ENCODE results near the gene MARCOL.

The MARCOL gene, protein sequence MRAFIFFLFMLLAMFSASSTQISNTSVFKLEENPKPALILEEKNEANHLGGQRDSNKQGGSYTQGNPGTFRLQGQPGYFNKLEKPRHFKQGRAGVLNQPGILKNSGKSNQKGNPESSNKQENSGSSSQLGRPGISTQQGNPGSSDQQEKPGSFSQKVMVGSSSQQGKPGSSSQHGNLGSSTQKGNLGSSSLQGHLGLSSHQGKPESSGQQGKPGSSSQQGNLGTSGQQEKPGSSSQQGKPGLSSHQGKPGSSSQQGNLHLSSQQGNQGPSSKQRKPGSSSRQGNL

DNA sequence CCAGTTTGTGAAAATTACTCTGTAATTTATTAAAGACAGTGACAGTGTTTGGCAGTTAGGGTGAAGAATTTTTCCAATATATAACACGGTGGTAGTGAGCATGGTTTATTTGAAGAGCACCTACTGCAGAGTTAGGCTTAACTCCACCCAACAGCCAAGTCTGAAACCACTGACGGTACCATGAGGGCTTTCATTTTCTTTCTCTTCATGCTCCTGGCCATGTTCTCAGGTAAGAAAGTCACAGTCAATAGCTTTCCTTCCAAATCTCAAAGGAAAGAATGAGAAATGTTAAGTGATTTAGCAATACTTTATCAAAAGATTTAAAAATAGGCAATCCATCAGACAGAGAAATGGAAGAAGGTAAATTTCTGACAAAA, at the start of gene MARCOL:
Gene MARCOL, plus strand, starts transcription at position 108 of the 377 bp plus-strand sequence. Its CDS starts 73 bp downstream, at position 181.
- no peak for DNase-seq

DNA sequence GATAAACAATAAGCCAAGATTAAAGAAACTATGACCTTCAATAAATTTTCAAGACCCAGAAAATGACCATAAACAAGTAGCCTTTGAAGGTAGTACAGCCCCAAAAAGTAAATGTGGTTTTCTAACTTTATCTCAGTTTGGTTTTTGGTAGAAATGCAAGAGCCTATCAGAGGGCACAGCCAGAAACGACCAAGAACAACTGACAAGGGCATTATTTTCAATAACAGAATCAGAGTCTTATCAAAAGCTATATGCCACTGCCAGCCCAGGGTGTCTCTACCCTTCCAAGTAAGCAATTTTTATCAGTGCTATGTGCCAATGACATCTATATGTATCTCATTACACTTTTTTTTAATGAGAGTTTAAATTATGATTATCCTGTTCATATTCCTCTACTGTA, 47.3 kb upstream of the MARCOL start:
- DNase-seq: peak; percentile 51

DNA sequence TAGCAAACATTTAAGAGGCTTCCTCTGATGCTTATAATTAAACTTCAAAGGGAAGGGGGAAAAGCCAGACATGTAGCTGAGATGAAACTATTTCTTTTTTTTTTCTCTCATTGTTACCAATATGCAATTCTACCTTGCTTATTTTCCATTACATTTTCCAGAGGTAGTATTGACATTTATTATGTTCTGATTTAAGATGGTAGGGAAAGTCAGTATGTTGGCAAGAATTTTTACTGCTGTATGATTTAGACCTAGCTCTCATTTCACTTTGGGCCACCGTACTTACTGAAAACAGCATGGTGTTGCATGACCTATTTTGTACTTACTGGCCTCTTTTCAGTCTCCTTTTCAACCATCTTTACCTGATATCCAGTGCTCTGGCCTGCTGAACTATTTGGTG, 45.1 kb upstream of the MARCOL start:
- DNase-seq: no peak

DNA sequence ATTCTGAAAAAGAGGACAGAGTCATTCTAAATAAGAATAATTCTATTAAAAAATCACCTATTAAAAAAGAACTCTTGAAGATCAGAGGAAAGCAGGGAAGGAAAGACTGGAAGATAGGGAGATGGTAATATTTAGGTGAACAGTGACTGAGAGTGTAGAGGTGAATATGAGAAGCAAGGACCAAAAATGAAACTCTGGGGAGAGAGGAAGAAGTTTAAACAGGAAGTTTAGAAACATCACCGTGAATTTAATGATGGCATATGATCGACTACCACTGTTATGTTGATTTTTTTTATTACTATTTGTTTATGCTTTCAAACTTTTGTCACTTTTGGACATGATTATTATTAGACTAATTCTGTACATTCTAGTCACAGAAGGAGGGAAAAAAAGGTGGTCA, 37.2 kb upstream of the MARCOL start:
- DNase-seq: no peak

DNA sequence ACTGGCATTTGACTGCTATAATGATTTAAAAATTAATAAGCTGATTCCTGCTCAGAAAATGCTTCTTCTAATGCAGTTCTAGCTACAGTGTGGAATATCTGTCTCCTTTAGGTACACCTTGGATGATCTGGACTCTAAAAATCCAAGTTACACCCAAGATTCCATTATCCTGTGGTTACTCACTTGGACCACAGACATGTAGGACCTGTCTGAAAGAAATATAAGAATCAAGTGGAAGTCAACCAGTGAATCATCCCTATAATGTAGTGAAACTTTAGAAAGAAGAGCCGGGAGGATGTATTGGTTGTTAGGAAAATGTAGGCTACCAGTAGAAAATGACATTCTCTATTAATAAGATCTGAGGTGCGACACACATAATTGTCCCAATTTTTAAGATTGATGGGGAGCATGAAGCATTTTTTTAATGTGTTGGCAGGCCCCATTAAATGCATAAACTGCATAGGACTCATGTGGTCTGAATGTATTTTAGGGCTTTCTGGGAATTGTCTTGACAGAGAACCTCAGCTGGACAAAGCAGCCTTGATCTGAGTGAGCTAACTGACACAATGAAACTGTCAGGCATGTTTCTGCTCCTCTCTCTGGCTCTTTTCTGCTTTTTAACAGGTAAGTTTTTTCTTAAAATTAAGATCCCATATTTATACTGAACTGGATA, 35.7 kb upstream of the MARCOL start, which contains the start of gene SPINK6:
Gene SPINK6, plus strand, starts transcription at position 512 of the 673 bp plus-strand sequence. Its CDS starts 55 bp downstream, at position 567.
- no peak for DNase-seq

DNA sequence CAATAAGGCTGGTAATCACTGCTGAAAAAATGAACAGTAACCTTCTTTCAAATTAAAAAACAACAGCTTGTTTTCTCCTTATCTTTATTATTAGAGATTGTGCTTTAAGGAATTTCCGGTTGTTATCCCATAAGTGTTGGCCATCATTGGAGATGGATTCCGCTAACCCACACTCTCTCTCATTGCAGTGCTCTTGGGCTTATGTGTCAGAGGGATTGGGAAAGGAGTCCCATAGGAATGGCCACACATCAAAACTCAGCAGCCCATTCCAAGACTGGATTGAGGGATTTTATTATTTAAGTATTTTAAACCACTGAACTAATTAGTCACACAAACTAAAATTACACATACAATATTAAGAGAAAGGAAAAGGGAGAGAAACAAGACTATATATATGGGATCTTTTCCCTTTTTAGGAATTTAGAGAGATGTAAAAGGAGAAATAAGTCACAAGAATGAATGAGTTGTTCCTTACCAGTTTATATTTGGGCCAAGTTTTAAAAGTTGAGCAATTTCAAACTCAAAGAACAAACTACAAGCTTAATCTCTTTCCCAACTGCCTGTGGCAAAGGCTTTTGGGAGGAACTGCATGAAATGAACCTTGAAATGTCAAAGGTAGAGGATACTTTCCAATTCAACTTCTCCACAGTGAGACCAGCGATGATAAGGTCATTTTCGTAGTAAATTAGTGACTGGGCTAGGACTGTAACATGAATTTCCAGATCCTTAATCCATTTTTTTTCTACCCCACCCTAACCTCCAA, 33.1 kb upstream of the MARCOL start:
- no peak for DNase-seq

DNA sequence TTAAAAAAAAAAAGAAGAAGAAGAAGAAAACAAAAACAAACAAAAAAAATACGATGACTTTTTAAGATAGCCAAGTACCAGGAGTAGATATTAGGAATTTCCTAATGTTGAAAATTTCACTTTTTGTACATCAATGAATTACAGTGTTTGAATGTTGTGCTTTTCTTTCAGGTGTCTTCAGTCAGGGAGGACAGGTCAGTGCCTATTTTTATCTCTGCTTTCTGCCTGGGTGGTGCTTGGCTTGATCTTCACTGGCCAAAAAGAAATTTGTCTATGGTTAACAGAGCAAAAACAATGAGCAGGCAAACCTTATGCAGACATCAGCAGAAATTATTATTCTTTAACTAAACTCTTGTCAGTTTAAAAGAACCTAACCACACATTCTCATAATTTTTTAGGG, 32.5 kb upstream of the MARCOL start:
- DNase-seq: no peak

DNA sequence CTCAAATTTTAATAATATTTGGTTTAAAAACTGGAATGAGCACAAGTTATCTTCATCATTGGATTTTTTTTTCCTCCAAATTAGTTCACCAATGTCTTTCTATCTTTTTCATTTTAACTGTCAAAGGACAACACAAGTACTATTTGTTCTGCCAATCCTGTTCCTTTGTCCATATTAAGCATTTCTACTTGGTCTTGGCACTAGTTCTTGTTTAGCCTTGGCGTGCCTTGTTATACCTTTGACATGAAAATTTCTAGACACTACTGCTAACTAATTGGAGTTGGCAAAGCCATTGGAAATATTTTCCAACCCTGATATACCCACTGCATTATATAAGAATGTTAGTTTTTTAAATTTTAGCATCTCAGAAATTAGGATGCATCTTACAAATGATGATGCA, 31.7 kb upstream of the MARCOL start:
- no peak for DNase-seq

DNA sequence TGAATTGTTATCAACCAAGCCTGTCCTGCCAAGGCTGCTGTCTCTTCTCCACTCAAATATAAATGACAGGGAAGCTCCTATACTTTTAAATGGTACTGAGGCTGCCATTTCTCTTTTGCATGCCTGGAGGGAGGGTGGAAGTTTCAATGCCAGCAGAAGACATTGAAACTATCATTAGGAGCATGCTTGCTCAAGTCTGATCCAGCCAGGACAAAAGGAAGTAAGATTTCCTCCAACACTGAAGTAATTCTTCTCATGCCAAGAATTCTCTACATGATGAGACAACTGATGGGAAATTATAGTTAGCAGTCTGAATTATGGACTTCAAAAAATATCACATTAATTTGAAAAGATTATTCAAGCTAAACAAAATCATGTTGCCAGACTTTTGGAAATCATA, 30.1 kb upstream of the MARCOL start:
- DNase-seq: no peak

DNA sequence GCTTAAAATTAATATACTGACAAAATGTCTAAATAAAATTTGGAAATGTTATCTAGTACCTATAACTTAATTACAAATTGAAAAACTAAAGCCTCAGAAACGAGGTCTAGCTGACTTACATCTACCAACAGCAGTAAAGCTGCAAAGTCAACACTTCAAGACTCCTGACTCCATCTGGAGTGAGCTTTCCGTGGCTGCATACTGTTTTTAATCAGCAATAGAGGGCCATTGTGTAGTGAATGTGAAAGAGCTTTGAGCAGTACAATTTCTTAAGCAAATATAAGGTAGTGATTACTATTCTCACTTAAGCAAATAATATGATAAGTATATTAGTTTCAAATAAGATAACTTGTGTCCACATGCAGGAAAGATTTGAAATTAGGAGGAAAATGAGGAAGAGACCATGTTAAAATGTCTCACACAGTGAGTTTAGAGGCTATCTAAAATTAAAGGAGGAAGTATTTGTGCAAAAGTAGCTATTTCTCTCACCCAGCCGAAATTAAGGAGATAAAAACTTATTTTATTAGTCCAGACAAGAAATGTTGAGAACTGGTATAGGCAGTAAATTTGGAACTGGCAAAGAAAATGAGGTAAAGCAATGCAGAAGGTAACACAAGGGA, 29.1 kb upstream of the MARCOL start:
- DNase-seq: no peak

DNA sequence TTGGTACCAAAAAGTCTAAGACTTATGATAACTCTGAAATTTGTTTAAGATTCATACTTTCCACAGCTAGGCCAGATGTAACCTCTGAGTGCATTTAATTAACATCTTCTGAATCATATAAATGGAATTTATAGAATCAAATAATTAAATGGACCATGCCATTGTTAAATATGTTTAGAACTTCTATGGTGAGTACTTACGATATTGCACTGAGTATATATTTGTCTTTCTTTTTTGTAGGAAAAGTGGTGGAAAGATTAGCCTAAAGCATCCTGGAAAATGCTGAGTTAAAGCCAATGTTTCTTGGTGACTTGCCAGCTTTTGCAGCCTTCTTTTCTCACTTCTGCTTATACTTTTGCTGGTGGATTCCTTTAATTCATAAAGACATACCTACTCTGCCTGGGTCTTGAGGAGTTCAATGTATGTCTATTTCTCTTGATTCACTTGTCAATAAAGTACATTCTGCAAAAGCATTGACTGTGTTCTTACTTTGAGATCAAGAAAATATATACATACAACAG, 23.6 kb upstream of the MARCOL start:
- no peak for DNase-seq

DNA sequence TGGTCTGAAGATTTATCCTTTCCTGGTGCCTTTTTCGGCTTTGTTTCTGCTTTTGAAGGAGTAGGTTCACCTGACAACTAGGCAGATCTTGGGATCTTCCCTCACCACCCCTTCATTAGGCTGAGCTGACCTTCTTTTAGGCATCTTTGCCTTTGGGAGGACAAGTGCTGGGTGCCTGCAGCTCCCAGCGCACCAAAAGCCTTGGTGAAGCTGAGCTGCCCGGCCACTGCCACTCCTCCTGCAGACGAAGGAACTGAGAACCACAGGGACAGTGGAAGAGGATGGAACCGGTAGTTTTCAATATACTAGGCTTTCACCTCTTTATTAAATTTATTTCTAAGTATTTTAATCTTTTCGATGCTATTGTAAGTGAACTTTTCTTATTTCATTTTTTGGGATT, 16.8 kb upstream of the MARCOL start:
- DNase-seq: no peak

DNA sequence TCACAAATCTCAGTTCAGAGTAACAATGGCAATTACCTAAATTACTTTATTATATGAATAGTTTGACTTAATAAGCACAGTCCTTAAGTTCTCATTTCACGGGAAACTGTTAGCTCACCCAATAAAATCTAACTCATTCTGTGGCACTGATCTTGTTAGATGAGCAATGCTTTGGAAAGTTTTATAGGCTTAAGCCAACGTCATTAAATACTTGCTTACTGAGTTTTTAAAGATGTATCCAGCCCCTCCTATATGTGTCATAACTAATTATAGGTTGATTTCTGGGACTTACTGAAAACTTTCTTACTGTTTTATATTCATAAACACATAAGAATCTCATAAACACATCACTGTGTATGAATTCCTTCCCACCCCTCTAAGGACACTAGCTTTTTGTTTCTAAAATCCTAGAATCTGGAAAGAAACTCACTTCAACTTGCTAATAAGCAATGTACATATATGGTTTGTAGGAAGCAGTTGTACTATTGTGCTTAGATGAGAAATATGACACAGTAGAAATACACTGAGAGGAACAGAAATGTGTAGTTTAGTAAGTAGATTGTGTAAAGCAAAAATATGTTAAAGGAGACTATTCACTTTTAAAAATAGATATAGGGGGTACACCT, 14.1 kb upstream of the MARCOL start:
- no peak for DNase-seq

DNA sequence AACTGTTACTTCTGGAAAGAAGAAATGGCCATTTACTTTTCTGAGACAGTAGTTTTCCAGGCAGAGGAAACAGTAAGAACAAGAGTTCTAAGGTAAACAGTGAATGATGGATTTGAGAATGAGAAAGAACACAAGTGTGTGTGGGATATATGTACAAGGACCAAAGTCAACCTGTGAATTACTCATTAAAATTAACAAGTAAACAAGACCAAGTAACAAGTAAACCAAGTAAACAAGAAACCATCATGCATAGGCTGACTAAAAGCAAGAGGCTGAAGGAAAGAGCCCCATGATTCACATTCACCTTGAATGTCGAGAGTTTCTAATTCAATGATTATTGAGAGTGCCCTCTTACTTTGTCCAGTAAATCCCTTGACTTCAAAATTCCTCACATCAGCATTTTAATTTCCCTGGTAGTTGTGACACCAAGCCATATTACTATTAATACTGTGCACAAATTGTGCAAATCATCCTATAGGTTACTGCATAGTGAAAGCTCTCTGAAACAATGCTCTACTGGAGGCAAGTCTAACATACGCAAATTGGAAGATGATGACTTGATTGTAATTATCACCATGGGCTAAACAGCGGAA, 9.8 kb upstream of the MARCOL start:
- DNase-seq: no peak

DNA sequence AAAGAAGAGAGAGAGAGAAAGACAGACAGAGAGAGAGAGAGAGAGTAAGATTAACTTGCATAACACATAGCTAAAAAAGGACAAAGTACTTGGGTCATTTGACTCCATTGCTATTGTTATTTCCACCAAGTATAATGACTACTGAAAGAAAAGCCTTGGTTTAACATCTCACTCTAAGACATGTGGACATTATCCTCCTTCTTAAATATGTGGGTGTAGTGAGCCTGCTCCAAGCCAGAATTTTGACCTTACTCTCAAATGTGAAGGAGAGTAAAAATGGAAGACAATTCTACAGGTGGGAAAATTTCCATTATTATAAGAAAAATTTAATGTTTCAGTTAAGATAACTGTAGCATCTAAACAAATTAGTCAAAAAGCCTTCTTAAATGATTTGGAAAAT, 8.5 kb upstream of the MARCOL start:
- no peak for DNase-seq

DNA sequence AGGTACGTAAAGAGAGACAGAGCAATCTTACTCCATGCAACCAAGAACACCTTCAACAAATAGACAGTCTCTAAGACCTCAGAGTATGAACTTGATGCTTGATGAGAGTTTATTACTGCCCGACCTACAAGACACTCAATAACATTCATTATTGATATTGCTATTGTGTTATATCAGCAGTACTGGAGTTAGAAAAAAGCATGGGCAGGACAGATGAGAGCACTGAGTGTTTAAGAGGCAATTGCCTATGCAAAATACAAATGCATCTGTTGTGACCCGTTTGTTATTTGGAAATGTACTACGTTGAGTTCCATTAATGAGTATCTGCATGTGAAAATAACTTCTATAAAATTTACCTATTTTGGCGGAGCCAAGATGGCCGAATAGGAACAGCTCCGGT, 8.1 kb upstream of the MARCOL start:
- no peak for DNase-seq

DNA sequence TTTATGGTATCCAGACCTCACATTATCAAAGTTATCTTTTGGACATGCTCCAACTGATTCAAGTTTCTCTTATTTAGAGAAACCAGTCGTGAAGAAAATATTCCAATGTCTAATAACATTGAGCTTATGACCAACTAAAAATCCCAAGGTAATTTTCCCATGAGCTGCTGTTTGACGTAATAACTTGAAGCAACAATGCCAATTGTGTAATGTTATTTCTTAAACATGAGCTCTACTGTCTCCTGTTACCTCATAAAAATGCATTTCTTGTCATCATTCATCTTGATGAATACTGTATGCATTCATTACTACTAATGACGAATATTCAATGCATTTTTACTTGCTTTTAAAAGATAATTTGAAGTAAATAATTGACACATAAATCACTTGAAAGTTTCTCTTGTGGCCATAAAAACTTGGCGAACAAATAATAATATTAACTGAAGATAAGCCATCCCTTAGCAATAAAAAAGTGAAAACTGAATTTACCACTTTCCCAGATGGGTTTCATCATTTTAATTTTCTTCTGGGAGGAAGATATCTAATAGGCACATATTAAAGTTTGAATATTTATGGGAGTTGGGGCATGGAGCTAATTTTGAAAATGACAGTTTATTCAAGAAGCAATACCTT, 424 bp upstream of the MARCOL start:
- no peak for DNase-seq

DNA sequence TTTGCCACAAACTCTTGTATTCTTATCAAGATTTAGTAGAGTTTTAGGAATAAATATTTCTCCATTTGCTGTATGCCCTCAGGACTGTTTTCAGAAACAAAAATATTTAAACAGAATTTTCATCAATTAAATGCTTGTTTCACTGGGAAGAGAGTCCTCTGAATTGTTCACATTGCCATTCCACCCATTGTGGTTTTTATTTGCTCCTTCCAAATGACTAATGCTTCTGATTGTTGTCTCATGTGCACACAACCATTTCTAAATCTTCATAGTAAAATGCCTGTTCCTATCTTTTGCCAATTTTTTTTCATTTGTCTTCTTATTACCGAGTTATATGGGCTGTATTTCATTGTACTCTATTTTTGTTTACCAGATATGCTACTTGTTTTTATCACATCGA, 10.6 kb downstream of the MARCOL start:
- DNase-seq: no peak

DNA sequence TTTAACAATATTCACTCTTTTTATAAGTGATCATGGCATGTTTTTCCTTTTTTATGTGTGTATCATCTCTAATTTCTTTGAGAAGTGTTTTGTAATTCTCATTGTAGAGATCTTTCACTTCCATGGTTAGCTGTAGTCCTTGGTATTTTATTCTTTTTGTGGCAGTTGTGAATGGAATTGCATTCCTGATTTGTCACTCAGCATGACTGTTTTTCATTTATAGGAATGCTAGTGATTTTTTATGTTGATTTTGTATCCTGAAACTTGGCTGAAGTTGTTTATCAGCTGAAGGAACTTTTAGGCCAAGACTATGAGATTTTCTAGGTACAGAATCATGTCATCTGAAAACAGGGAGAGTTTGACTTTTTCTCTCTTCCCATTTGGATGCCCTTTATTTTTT, 17.1 kb downstream of the MARCOL start:
- no peak for DNase-seq

DNA sequence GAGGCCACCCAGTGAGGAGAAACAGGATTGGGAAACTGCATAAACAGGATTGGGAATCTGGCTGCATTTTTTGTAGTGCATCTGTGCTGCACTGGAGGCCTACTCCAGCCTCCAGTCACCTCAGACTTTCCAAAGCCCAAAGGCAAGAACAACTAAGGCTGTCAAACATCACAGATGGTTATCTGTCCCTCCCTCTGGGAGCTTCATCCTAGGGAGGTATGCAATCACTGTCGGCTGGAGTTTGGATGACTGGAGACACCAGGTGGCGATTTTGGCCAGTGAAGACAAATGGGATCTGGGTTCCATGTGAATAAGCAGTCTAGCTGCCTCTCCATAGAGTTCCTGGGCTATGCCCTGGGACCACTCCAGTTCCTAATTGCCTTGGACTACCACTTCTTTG, 21.0 kb downstream of the MARCOL start:
- DNase-seq: no peak

DNA sequence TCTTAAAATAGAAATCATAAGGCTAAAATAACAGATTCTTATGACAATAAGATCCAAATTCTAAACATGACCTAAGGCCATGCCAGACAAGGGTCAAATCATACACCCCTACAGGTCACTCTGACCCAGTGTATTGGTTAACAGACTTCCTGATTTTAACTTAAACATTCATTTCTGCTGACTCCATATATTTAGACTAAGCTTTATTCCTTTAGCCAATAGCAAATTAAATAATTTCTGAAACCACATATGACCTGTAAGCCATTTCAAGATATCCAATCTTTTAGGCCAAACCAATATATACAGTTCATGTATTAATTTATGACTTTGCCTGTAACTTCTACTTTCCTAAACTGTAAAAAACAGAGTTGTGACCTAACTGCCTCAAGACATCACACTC, 22.9 kb downstream of the MARCOL start:
- no peak for DNase-seq

DNA sequence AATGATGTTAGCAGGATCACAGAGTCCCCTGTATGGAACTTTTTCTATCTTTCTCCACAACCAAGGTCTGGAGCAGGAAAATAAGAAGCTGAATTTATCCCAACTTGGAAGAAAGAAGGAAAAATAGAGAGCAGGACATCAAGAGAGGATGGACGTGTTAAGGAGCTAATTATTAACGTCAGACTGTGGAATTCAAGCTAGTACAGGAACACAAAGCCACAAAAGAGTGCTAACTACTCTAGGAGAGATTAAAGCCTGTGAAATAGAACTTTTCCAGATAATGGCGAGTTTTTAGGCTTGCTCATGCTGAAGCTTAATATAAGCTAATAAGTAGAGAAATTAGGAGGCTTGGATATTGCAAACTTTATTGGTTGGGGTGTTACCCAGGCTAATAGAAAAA, 29.6 kb downstream of the MARCOL start:
- no peak for DNase-seq

Measured in hematopoietic multipotent progenitor cell treated with erythropoietin and hydrocortisone succinate and interleukin-3 and kit ligand, for 4 days (in vitro differentiated cells).